GM18517 (cell line): Measurements from ENCODE around the gene ARAF.
"Not testable (repeated sequence)": the region's sequence is repeated elsewhere in the genome, so short reads cannot be mapped to it uniquely, and the experiment has no call there.

ENCODE experiments used
- ATAC-seq: cut with Tn5 transposase; IDR thresholded peaks from one replicate; pipeline ENCODE4 v1.9.1; 2021; ENCODE audit warnings: mild to moderate bottlenecking, moderate library complexity; ENCODE audit not compliant: unreplicated experiment

ARAF gene

GRCh38 chrX:47560934-47561658, at the start of gene ARAF:
ARAF (plus strand) TSS chrX:47561205; CDS start chrX:47562968, 1,763 bp downstream.
- ATAC-seq, result peak; percentile 87

- not testable (repeated sequence) for ATAC-seq
These were observed 48.6 kb upstream of the ARAF start for GRCh38 chrX:47512383-47512782.

GRCh38 chrX:47513034-47513965, 47.7 kb upstream of the ARAF start:
- not testable (repeated sequence) for ATAC-seq

- no peak for ATAC-seq
These were observed 46.3 kb upstream of the ARAF start for GRCh38 chrX:47514533-47515235.

- ATAC-seq, result no peak
These were observed 44.9 kb upstream of the ARAF start for GRCh38 chrX:47515941-47516665.

DNA sequence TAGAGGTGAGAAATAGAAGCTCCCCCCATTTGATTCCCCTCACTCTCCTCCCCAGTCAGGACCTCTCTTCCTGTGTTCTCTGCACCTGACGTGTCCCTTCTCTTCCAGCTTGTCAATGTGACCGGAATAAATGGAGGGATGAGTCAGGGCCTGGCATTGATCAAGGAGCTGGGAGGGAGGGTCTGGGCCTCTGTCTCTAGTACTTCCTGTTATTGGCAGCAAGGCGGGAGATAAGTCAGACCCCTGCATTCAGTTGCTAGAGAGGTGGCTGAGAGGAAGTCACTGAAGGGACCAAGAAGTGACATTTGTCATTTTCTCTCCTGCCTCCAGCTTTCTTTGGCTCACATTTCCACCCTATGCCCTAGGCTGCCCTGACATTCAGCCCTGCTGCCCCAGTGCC, 42.9 kb upstream of the ARAF start:
- no peak for ATAC-seq

GRCh38 chrX:47523297-47523696, 37.7 kb upstream of the ARAF start:
- peak; percentile 48 for ATAC-seq

- no peak for ATAC-seq
These were observed 37.3 kb upstream of the ARAF start for GRCh38 chrX:47523713-47524166.

- no peak for ATAC-seq
These were observed 31.5 kb upstream of the ARAF start for GRCh38 chrX:47529548-47529947.

- ATAC-seq, result no peak
These were observed 31.0 kb upstream of the ARAF start for GRCh38 chrX:47530049-47530448.

GRCh38 chrX:47539860-47540259, 21.1 kb upstream of the ARAF start:
- no peak for ATAC-seq

DNA sequence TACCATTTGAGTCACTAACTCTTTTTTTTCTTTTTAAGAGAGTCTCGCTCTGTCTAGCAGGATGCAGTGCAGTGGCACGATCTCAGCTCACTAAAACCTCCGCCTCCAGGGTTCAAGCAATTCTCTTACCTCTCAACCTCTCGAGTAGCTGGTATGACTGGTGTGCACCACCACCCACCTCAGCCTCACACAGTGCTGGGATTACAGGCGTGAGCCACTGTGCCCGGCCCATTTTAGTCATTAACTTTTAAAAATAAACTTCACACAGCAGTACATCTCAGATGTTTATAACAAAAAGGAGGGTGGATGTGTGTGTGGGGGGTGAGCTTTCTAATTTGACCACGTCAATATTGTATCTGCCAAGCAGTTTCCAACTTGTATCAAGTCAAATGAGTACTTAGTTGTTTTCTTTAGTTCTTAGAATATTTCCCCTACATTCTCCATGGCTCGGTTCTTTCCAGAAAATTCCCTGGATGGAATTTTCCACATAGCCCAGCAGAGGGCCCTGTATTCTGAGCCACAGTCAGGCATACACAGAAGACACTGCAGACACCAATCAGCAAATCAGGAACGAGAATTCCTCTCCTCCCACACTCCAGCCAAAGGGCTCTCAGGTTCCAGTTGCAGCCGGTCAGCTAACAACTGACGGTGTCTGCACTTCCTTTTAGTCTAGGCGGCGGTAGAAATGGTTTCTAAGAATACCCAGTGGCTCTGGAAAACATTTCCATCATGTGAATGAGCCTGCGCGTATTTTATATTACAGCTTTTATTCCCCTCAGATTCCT, 20.1 kb upstream of the ARAF start:
- ATAC-seq, result no peak

- ATAC-seq, result no peak
These were observed 17.5 kb upstream of the ARAF start for GRCh38 chrX:47543496-47543895.

DNA sequence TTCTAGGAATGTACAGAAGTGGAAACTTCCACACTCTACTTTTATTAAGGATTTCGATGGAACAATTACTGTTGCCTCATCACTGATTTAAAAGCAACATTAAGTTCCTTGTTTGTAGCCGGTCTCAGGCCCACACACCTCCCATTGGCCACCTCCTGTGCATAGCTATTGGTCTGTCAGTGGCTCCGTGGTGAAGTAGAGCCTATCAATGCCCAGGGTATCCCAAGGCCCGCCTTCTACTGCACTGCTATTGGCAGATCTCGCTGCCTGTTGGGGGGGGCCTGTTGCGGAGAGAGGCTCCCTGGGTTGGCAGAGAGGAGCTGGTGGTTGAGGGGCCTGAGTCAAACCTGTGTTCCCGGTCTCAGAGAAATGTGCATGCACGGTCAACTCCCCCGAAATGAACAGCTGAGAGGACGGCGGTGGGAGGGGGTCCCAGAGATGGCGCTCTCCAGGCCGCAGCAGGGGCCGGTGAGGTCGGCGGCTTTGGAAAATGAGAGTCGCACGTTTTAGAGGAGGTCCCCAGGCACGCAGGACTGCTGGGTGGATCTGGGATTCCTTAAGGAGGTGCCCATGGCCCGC, 4.9 kb upstream of the ARAF start:
- peak; percentile 86 for ATAC-seq

DNA sequence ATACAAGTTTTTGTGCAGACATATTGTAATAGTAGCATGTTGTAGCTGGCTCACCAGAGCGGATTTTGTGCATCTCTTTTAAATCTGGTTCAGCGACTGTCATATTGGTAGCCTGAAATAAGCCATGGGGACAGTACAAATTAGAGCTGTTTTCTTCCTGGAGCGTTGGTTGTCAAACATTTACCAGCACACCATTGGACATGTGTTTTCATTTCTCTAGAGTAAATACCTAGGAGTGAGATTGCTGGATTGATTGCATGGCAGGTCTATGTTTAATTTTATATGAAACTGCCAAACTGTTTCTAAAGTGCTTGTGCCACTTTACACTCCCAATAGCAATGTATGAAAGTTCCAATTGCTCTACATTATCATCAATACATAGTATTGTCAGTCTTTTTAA, 2.6 kb upstream of the ARAF start:
- no peak for ATAC-seq

- ATAC-seq, result no peak
These were observed 649 bp upstream of the ARAF start for GRCh38 chrX:47560179-47560933.

GRCh38 chrX:47561659-47562151, 700 bp downstream of the ARAF start:
- ATAC-seq, result no peak

DNA sequence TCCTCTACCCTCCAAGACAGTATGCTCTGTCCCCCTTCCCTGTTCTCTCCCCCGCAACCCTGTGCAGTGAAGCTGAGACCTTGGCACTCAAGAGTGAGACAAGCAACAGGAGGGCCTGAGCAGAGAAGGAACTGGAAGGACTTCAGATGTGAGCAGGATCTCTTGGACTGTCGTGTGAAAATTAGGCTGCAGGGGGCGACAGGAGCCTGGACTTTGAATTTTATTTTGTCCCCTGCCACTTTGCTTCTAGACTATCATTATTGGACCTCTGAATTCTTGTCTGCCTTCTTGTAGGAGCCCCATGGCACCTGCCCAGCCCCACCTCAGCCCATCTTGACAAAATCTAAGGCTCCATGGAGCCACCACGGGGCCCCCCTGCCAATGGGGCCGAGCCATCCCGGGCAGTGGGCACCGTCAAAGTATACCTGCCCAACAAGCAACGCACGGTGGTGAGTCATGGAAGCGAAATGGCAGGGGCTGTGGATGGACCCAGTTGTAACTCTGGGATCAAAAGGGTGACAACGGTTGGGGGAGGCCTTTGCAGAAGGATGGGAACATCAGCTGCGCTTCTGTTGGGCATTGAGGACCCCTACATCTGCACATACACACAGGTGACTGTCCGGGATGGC, 1.7 kb downstream of the ARAF start:
- no peak for ATAC-seq
